ENCODE measurements around the gene CA12.
"Not testable (repeated sequence)": the region's sequence is repeated elsewhere in the genome, so short reads cannot be mapped to it uniquely, and the experiment has no call there.

Gene CA12

DNA sequence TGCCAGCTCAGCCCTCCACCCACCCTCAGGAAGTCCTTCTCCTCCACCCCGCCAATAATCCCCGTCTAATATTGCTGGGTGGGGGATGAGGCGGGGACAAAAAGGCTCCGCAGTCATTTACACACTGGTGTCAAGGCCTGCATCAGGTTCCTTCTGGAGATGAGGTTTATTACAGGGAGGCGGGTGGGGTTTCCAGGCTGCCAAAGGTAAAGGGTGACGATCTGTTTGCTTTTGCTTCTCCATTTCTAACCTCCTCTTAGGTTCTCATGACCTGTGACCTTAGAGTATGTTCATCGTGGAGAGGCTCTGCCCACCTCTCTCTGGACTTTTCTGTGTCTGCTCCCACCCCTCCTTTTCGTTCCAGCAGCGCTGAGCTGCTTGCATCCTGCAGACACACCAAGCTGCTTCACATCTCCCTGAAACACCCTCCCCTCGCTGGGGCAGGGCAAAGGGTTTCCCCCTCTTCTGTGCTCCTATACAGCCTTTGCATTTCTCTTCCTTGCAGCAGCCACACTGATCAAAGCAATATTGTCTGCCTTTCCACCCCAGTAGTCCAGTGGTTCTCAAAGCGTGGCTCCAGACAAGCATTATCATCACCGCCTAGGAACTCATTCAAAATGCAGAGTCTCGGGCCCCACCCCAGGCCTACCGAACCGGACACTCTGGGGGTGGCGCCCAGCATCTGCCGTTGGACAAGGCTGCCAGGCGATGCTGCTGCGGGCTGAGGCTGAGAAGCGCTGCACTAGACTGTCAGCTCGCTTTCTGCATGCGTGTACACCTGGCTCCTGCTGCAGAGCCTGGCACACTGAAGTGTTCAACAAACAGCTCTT is 26.6 kb downstream of the CA12 start:
- FAIRE-seq: no peak

DNA sequence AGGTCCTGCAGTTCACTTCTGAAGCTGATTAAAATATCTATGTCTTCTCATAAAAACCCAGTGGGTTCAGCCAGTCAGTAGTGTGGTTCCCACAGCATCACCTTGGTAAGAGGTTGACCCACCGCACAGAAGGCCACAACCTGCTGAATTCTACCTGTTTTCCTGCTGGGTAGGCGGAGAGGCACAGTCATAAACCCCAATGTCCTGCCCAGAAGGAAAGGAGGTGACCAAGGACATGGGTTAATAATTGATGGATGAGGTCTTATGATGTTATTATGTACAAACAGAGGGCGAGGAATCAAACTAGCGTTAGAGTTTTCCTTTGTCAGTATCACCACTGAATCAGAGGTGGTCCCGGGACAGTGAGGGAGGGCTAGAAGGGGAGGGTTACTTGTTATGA is 27.8 kb downstream of the CA12 start:
- FAIRE-seq: no peak

GRCh38 chr15:63353261-63353660 is 28.4 kb downstream of the CA12 start:
- FAIRE-seq: no peak

DNA sequence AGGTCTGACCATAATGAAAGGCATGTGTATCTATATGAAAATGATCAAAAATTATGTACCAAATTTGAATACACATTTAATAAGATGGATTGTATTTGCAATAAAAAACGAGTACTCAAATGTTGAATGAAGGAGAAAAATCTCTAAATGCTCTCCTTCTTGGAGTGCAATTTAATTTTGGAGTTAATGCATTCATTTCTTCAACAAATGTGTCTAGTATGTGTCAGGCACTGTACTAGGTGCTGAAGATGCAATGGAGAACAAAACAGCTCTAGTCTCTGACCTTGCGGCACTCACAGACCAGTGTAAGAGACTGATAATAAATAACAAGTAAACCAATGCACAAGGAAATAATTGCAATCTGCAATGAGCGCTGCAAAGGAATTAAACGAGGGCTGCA is 28.8 kb downstream of the CA12 start:
- FAIRE-seq: no peak

DNA sequence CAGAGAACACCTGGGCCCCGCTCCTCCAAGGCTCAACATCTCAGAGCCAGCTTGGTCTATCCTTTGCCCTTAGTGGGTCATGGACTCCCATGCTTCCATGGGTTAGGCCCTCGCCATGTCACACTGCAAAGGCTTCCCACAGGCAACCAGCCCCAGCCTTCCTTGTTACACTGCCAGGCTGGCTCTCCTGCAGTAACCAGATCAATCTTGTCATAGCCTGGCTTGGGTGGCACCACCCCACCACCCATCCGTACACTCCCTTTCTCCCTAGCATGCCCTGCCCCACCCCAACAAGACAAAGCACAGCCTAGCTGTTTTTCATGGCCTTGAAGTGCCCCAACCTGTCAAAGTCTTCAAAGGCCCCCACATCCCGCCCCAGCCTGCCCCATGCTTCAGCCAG is 30.5 kb downstream of the CA12 start:
- FAIRE-seq: no peak

- FAIRE-seq: no peak
Observed at GRCh38 chr15:63350178-63350621, 31.4 kb downstream of the CA12 start.

GRCh38 chr15:63349621-63350020 is 32.0 kb downstream of the CA12 start:
- no peak for FAIRE-seq

GRCh38 chr15:63349156-63349555 is 32.5 kb downstream of the CA12 start:
- FAIRE-seq: no peak

- no peak for FAIRE-seq
Observed at GRCh38 chr15:63348392-63348791, 33.3 kb downstream of the CA12 start.

- FAIRE-seq: no peak
Observed at GRCh38 chr15:63347074-63347857, 34.4 kb downstream of the CA12 start.

DNA sequence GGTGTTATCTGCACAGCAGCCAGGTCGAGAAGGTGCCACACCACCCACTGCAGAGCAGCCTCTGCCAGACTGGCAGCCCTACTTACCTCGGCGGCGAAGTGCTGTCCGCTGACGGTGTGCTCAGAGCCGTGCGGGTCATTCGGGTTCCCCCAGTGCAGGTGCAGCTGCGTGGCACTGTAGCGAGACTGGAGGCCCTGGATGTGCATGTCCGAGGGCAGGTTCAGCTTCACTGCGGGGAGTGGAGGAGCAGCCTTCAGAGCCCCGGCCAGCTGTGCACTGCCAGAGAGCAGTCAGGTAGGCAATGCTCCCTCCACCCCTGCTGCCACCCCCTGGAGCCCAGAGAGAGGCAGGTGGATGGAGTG is 36.3 kb downstream of the CA12 start:
- FAIRE-seq: no peak

DNA sequence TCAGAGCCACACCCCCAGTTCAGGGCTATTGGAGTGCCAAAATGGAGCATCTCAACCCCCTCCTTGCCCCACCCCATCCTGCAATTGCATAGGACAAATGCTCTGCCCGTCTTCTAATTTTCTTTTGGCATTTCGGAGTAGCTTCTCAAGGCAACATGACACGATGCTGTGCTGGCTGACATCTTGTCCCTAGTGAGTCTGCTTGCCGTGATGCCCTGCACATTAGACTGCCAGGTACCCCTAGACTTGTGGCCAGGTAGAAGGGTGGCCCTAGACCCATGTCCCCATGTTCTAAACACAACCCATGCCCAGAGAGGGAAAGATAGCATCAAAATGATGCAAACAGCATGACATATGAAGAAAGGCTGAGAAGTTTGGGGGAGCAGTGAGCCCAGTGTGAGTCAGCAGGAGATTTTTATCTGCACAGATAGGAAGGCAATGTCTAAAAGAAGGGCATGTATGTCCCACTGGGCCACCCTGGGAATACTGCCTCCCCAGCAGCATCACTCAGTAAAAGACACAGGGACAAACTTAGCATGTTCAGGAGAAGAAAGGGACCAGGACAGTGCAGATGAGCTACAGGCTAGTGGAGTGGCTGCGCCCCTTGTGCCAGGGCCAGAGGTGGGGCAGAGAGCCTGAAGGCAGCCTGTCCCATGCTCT is 36.8 kb downstream of the CA12 start:
- FAIRE-seq: no peak

DNA sequence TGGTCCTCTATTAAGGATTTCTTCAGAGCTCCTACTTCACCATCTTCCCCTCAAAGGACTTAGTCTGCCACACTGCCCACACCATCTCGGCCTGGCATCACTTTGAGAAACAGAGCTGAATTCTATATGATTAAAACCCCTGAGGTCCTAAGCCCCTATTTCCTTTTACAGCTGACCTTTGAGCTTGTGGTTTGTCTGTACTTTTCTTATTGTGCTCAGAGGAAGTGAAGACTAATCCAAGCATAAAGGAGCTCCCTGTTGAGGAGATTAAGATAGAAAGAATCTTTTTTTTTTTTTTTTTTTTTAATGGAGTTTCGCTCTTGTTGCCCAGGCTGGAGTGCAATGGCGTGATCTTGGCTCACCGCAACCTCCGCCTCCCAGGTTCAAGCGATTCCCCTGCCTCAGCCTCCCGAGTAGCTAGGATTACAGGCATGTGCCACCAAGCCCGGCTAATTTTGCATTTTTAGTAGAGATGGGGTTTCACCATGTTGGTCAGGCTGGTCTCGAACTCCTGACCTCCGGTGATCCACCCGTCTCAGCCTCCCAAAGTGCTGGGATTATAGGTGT is 38.6 kb downstream of the CA12 start:
- FAIRE-seq: not testable (repeated sequence)

DNA sequence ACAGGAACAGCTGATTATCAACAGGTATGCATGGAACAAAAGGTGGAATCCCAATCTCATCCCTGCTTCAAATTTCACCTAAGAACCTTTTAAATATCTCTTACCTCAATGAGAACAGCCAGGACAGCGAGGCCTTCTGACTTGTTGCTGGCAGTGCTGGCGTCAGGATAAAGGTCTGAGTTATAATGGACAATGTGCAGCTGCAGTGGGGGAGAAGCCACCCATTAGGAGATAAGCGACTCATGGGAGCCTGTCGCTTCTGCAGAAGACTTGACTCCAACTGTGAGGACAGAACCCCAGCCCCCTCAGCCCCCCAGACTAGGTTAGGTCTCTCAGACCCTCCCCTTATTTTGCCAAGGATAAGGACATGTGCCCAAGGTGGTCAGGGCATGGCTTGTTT is 39.7 kb downstream of the CA12 start:
- no peak for FAIRE-seq

GRCh38 chr15:63340878-63341277 is 40.8 kb downstream of the CA12 start:
- FAIRE-seq: no peak

DNA sequence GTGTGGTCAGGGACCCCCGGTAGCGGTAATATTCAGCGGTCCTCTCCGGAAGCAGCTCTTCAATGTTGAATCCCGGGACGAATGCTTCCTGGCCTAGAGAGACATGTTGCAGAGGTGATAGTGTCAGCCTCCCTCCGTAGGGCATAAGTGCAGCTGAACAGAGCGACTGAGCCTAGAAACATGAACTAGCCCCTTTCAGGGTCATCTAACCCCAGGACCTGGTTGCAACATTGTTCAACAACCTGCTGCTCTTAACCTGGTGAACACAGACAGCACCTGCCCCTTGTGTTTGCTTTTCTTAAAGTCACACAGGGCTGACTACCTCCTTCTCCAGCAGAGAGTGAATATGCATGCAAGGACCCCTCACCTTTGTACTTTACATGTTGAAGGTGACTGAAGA is 41.3 kb downstream of the CA12 start:
- no peak for FAIRE-seq

DNA sequence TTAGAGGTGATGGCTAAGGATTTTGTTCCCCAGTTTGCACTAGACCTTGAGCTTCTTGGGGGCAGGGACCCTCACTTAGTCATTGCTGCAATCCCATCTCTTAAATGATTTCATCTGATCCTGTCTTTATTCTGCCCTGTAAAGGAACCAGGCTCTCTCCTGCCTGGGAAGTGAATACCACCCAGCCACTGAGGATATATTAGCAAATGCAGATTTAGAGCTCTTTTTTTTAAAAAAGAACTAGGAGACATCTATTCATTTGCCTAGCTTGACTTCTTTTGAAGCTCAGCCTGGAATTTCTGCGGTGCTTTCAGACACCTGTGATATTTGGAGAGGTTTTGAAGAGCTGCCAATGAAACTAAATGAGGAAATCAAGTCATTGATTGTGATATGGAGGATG is 41.8 kb downstream of the CA12 start:
- no peak for FAIRE-seq

DNA sequence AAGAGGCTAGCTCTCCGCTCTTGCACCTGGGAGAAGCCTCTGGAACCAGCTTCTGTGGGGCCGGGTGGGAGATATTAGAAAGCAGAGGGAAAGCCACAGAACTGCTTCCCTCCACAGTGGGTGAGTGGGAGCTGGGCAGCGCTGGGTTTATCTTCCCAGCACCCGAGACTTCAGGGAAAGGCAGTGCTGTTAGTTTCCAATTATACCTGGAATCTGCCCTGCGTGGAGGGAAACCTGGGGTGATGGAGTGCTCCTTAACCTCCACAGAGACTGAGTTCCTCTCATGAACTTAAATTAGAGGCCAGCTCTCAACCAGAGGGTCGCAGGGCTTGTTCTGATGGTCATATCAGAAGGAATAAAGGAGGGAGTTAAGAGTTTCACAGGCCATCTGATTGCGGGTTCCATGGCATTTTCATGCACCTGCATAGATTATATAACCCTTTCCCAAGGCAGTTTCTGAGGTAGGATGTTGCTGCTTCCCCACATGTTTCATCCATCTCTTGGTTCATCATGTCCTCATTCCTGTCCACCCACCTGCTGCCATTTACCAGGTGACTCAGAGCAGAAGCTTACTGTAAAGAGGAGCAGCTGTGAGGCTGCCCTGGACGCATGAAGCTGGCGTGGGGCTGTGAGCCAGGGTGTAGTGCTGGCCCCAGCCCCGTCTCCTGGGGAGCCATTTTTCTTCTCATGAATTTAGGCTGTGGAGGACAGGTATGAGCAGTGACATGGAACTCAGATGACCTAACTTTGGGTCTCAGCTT is 42.5 kb downstream of the CA12 start:
- no peak for FAIRE-seq

- no peak for FAIRE-seq
Observed at GRCh38 chr15:63338170-63338569, 43.5 kb downstream of the CA12 start.

GRCh38 chr15:63337046-63337445 is 44.6 kb downstream of the CA12 start:
- FAIRE-seq: no peak

GRCh38 chr15:63335543-63336240 is 46.0 kb downstream of the CA12 start:
- no peak for FAIRE-seq

DNA sequence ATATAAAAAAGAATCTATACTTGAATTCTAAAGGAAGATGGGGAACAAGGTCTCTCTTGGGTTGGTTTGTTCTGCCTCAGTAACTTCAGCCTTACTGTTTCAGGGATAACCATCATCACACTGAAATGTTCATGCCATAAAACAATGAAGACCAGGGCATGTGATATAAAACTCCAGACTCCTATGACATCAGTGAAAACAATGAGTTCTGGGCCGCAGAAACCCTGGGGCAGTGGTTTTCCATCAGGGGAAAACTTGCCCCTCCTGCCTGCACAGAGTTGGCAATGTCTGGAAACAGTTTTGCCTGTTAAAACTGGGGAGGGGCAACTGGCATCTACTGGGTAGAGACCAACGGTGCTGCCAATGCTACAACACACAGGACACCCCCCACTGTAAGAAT is 46.8 kb downstream of the CA12 start:
- FAIRE-seq: no peak
